Neural progenitor cell (in vitro differentiated cells): ENCODE measurements around the gene SLC2A10. TPM values are rescaled to one million over a fixed set of nuclear protein-coding genes. Genes with fewer than 3 reads are reported as not detected.

Experiments
- DNase-seq: peaks from one replicate; pipeline ENCODE4 v3.0.0-alpha.2; 2016; ENCODE audit warnings: low spot score
- H2AFZ ChIP-seq: fragments of 200-600 bp; sonication (generic); replicated peaks from 2 replicates; pipeline ENCODE4 v1.6.1; 2016; ENCODE audit warnings: antibody characterized with exemption
- H3F3A ChIP-seq: fragments of 200-600 bp; sonication (generic); 2 replicates; pipeline ENCODE4 v1.6.1; 2016; ENCODE audit warnings: antibody characterized with exemption, low read depth
- H3K27ac ChIP-seq: fragments of 200-600 bp; sonication (generic); 2 replicates; pipeline ENCODE4 v1.5.1; 2016; ENCODE audit warnings: mild to moderate bottlenecking
- H3K27me3 ChIP-seq: fragments of 200-600 bp; sonication (generic); 2 replicates; pipeline ENCODE4 v1.6.1; 2016; ENCODE audit warnings: mild to moderate bottlenecking, moderate library complexity
- H3K36me3 ChIP-seq: fragments of 200-600 bp; sonication (generic); 2 replicates; pipeline ENCODE4 v1.5.1; 2016
- H3K4me1 ChIP-seq: fragments of 200-600 bp; sonication (generic); 2 replicates; pipeline ENCODE4 v1.6.1; 2016; ENCODE audit warnings: mixed run types
- H3K4me2 ChIP-seq: fragments of 200-600 bp; sonication (generic); 2 replicates; pipeline ENCODE4 v1.6.1; 2016
- H3K4me3 ChIP-seq: fragments of 200-600 bp; sonication (generic); 2 replicates; pipeline ENCODE4 v1.5.1; 2016
- H3K79me2 ChIP-seq: fragments of 200-600 bp; sonication (generic); 2 replicates; pipeline ENCODE4 v1.6.1; 2016; ENCODE audit warnings: low read depth
- H3K9ac ChIP-seq: fragments of 200-600 bp; sonication (generic); 2 replicates; pipeline ENCODE4 v1.6.1; 2016
- H3K9me3 ChIP-seq: fragments of 200-600 bp; sonication (generic); 2 replicates; pipeline ENCODE4 v1.5.1; 2016; ENCODE audit warnings: low read depth
- H4K20me1 ChIP-seq: fragments of 200-600 bp; sonication (generic); 2 replicates; pipeline ENCODE4 v1.6.1; 2016; ENCODE audit warnings: low read depth
- H3K27ac Mint-ChIP-seq: 3 replicates; pipeline ENCODE4 v1.8.0; 2021; ENCODE audit warnings: mixed read lengths
- H3K27me3 Mint-ChIP-seq: 2 replicates; pipeline ENCODE4 v1.8.0; 2022; ENCODE audit warnings: low read depth, mild to moderate bottlenecking, inconsistent platforms, moderate library complexity, mixed read lengths; ENCODE audit not compliant: insufficient read depth
- H3K36me3 Mint-ChIP-seq: 3 replicates; pipeline ENCODE4 v1.8.0; 2021; ENCODE audit warnings: mixed read lengths
- H3K4me1 Mint-ChIP-seq: 3 replicates; pipeline ENCODE4 v1.8.0; 2021; ENCODE audit warnings: mixed read lengths
- H3K4me3 Mint-ChIP-seq: 3 replicates; pipeline ENCODE4 v1.8.0; 2021; ENCODE audit warnings: mild to moderate bottlenecking, moderate library complexity, mixed read lengths
- H3K9me3 Mint-ChIP-seq: 3 replicates; pipeline ENCODE4 v1.8.0; 2020; ENCODE audit warnings: mixed read lengths
- CTCF ChIP-seq: fragments of 200-600 bp; sonication (generic); IDR thresholded peaks from 2 replicates; pipeline ENCODE4 v1.5.1; 2017; ENCODE audit warnings: antibody characterized with exemption, mild to moderate bottlenecking
- EZH2 ChIP-seq: fragments of 200-600 bp; sonication (generic); IDR thresholded peaks from 2 replicates; pipeline ENCODE4 v1.6.1; 2017; ENCODE audit warnings: antibody characterized with exemption, mild to moderate bottlenecking, moderate library complexity
- EZH2phosphoT487 ChIP-seq: fragments of 200-600 bp; sonication (generic); IDR thresholded peaks from 2 replicates; pipeline ENCODE4 v1.6.1; 2017; ENCODE audit warnings: antibody characterized with exemption
- total RNA-seq: library from RNA; depleted of rRNA; stranded (reverse); fragments of >200 nt; gene quantifications from 2 replicates; pipeline ENCODE4 v1.2.3, GENCODE V29; 2015; ENCODE audit warnings: low replicate concordance

The SLC2A10 gene
- total RNA-seq, 1 donor from 2014 or later, result 9.6 TPM

GRCh38 chr20:46717818-46718541 lies 8.5 kb downstream of the SLC2A10 start:
- H3K9ac ChIP-seq, result no peak overlapping the region
- H4K20me1 ChIP-seq, result no peaks in the 10 kb centered on the region
- H3K27ac ChIP-seq, result no peak overlapping the region
- DNase-seq, result no peak
- H3K9me3 ChIP-seq, result no peaks in the 10 kb centered on the region
- no peaks in the 10 kb centered on the region for H3K36me3 ChIP-seq
- peaks cover 12% of the 10 kb centered on the region for H3K4me1 ChIP-seq
- H3K79me2 ChIP-seq, result no peaks in the 10 kb centered on the region
- Mint-ChIP-seq H3K36me3 (peaks cover 17% of the 10 kb centered on the region), H3K27ac (no peak overlapping the region), H3K27me3 (peaks cover 4% of the 10 kb centered on the region), H3K4me1 (peaks cover 13% of the 10 kb centered on the region), H3K9me3 (peaks cover 7% of the 10 kb centered on the region), H3K4me3 (no peak overlapping the region)
- no peak for TF ChIP-seq EZH2phosphoT487
- TF ChIP-seq CTCF, result no peak
- no peak for TF ChIP-seq EZH2
- H3F3A ChIP-seq, result no peaks in the 10 kb centered on the region
- no peak overlapping the region for H3K4me3 ChIP-seq
- no peak overlapping the region for H3K4me2 ChIP-seq
- no peaks in the 10 kb centered on the region for H3K27me3 ChIP-seq
- H2AFZ ChIP-seq, result no peak overlapping the region

DNA sequence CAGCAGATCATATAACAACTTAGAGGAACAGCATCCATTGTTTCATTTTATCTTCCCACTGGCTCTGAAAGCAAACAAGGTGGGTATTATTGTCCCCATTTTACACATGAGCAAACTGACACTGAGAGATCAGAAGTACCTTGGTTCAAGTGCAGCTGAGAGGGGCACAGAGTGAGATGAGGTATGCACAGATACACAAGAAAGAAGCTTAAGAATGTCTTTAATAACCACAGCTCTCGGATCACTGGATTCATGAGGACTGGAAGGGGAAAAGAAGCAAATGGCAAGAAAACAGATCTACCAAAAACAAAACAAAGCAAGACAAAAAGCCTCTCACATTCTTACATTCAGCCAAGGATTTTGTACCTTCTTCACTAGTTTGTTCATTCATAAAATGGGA lies 10.6 kb downstream of the SLC2A10 start:
- no peaks in the 10 kb centered on the region for H3K79me2 ChIP-seq
- TF ChIP-seq CTCF, result no peak
- TF ChIP-seq EZH2phosphoT487, result no peak
- no peak for TF ChIP-seq EZH2

GRCh38 chr20:46720776-46721425 lies 11.5 kb downstream of the SLC2A10 start:
- Mint-ChIP-seq H3K4me3 (no peak overlapping the region), H3K27me3 (peaks cover 4% of the 10 kb centered on the region), H3K27ac (no peak overlapping the region), H3K9me3 (peaks cover 7% of the 10 kb centered on the region), H3K36me3 (peaks cover 15% of the 10 kb centered on the region), H3K4me1 (no peaks in the 10 kb centered on the region)
- Histone ChIP-seq H3K36me3 (no peaks in the 10 kb centered on the region), H3K79me2 (no peaks in the 10 kb centered on the region), H3K4me2 (no peak overlapping the region), H3K9me3 (no peaks in the 10 kb centered on the region), H2AFZ (no peak overlapping the region), H3K9ac (no peak overlapping the region), H3F3A (no peaks in the 10 kb centered on the region), H3K4me3 (no peak overlapping the region), H4K20me1 (no peaks in the 10 kb centered on the region), H3K4me1 (no peaks in the 10 kb centered on the region), H3K27me3 (no peaks in the 10 kb centered on the region), H3K27ac (no peak overlapping the region)
- TF ChIP-seq EZH2phosphoT487 (no peak), EZH2 (no peak), CTCF (no peak)
- DNase-seq, result no peak

More for the DNA sequence above, 10.6 kb downstream of the SLC2A10 start:
- Histone ChIP-seq H3K27me3 (no peaks in the 10 kb centered on the region), H3F3A (no peaks in the 10 kb centered on the region), H2AFZ (no peak overlapping the region), H3K4me3 (no peak overlapping the region), H3K4me1 (peaks cover 7% of the 10 kb centered on the region), H3K36me3 (no peaks in the 10 kb centered on the region), H3K9ac (no peak overlapping the region), H3K9me3 (no peaks in the 10 kb centered on the region), H4K20me1 (no peaks in the 10 kb centered on the region), H3K27ac (no peak overlapping the region), H3K4me2 (no peak overlapping the region)
- no peak for DNase-seq
- H3K4me1 Mint-ChIP-seq, result peaks cover 5% of the 10 kb centered on the region
- peaks cover 15% of the 10 kb centered on the region for H3K36me3 Mint-ChIP-seq
- H3K27me3 Mint-ChIP-seq, result peaks cover 4% of the 10 kb centered on the region
- H3K27ac Mint-ChIP-seq, result no peak overlapping the region
- peaks cover 7% of the 10 kb centered on the region for H3K9me3 Mint-ChIP-seq
- H3K4me3 Mint-ChIP-seq, result no peak overlapping the region
